HS-27A (cell line): Measurements from ENCODE around the gene CCT8L2.
"Not testable (repeated sequence)": the region's sequence is repeated elsewhere in the genome, so short reads cannot be mapped to it uniquely, and the experiment has no call there.

ENCODE experiments used
- DNase-seq: peaks from one replicate; pipeline ENCODE4 v3.0.0-alpha.2; 2012; ENCODE audit warnings: low read depth, missing footprints

Gene CCT8L2, protein sequence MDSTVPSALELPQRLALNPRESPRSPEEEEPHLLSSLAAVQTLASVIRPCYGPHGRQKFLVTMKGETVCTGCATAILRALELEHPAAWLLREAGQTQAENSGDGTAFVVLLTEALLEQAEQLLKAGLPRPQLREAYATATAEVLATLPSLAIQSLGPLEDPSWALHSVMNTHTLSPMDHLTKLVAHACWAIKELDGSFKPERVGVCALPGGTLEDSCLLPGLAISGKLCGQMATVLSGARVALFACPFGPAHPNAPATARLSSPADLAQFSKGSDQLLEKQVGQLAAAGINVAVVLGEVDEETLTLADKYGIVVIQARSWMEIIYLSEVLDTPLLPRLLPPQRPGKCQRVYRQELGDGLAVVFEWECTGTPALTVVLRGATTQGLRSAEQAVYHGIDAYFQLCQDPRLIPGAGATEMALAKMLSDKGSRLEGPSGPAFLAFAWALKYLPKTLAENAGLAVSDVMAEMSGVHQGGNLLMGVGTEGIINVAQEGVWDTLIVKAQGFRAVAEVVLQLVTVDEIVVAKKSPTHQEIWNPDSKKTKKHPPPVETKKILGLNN

DNA sequence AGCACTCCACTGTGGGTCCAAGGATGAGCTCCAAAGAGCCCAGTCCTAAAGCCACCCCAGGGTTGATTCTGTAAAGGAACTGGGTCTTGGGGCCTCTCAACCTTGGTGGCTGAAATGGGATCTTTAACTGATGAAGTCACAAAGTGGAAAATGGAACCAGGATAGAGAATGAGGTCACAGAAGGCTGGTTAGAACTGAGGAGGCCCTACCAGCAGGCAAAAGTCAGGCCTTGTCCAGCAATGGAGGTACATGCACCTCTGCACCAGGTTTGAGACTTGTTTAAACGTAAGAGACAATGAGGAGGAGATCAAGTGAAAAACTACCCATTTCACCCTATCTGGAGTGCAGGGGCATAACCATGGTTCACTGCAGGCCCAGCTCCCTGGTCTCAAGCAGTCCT, at the start of gene CCT8L2:
CCT8L2 (minus strand) TSS at position 101 of the 400 bp plus-strand sequence. CDS start 260 bp downstream, outside the sequence.
- DNase-seq, result not testable (repeated sequence)

DNA sequence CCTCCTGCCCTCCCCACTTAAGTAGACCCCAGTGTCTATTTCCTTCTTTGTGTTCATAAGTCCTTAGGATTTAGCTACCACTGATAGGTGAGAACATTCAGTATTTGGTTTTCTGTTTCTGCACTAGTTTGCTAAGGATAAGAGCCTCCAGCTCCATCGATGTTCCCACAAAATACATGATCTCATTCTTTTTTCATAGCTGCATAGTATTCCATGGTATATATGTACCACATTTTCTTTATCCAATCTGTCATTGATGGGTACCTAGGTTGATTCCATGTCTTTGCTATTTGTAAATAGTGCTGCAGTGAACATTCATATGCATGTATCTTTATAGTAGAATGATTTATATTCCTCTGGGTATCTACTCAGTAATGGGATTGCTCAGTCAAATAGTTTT, 42.8 kb upstream of the CCT8L2 start:
- not testable (repeated sequence) for DNase-seq

DNA sequence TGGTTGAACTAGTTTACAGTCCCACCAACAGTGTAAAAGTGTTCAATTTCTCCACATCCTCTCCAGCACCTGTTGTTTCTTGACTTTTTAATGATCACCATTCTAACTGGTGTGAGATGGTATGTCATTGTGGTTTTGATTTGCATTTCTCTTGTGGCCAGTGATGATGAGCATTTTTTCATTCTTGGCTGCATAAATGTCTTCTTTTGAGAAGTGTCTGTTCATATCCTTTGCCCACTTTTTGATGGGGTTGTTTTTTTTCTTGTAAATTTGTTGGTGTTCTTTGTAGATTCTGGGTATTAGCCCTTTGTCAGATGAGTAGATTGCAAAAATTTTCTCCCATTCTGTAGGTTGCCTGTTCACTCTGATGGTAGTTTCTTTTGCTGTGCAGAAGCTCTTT, 41.5 kb upstream of the CCT8L2 start:
- DNase-seq, result not testable (repeated sequence)

DNA sequence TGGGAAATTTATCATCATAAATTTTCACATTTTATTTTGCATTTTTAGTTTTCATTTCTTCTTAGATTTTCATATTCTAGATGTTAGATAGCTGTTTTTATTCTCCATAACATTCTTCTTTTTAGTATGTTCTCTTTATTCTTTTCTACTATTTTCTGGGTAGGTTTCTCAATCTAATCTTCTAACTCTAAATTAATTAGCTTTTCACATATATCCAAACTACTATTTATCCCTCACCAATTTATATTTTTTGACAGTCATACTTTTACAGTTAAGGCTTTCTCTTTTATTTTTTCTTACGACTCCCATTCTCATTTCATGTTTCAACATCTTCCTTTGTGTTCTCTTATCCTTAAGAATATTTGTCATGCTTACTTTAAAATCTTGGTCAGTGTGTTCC, 35.9 kb upstream of the CCT8L2 start:
- not testable (repeated sequence) for DNase-seq

DNA sequence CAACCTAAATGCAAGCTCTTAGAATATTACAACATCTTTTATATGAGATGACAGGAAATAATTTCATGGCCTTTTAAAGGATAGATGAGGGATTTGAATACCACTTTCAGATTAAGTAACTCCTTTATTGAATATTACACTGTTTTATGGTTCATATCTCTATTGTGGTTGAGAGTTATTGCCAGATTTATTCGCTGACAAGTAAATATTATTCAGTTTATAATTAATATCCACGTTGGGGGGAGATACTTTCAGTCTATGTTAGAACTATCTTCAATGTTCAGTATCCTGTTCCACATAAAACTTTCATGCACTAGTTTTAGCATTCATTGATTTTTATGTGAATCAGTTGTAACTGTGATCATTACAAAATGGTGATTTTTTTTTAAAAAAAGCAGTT, 32.4 kb upstream of the CCT8L2 start:
- DNase-seq, result not testable (repeated sequence)

DNA sequence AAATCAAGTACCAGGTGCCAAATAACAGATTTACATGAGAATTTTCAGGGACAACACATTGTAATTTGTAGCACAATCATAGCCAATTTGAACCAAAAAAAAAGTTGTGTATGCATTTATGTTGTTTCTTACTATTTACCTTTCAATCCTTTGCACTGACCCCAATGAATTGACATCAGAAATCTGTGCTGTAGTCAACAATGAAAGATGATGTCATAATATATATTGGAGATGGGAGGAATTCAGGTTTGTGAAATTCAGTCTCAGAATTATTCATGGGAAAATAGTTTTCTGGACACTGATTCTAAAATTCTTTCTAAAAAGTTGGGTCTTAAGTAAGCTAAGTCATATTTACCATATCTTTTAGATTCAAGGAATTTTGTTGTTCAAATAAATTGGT, 31.0 kb upstream of the CCT8L2 start:
- not testable (repeated sequence) for DNase-seq

DNA sequence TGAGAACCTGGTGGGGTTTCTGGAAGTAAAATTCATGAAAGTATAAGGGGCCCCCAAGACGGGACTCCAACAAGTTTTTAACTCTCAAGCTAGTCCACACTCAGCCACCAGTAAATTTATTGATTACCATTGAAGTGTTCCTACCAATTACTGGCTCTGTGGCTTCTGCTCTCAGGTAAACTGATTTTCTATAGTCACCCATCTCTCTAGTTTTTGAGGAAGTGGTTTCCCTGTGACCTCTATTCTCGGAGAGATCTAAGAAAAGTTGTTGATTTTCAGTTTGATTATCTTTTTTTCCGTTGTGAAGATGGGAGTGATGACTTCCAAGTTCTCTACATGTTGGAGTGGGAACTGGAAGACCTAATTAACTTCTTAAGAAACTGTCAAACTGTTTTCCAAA, 24.9 kb upstream of the CCT8L2 start:
- not testable (repeated sequence) for DNase-seq

DNA sequence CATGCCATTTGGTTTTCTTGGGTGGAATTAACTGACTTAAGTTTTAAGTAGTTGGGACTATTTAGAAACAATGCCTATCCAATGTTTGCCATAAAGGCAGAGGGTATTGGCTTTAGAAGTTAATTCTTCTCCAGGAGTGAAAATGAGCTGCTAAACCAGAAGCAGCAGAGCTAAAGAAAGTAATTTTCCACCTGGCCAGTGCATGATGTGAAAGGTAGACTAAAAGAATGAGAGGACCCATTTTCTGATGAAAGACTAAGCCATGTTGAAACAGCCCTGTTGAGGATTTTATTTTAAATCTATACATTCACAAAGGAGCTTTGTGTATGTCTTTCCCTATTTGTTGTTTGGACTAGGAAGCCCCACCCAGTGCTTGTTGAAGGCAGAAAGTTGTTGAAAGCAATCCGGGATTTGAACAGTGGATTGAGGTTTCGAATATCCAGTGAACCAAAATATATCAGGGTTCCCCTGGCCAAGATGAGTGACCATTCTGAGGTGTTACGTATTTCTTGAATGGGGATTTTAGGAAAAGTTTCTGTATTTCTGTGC, 23.9 kb upstream of the CCT8L2 start:
- DNase-seq, result not testable (repeated sequence)

DNA sequence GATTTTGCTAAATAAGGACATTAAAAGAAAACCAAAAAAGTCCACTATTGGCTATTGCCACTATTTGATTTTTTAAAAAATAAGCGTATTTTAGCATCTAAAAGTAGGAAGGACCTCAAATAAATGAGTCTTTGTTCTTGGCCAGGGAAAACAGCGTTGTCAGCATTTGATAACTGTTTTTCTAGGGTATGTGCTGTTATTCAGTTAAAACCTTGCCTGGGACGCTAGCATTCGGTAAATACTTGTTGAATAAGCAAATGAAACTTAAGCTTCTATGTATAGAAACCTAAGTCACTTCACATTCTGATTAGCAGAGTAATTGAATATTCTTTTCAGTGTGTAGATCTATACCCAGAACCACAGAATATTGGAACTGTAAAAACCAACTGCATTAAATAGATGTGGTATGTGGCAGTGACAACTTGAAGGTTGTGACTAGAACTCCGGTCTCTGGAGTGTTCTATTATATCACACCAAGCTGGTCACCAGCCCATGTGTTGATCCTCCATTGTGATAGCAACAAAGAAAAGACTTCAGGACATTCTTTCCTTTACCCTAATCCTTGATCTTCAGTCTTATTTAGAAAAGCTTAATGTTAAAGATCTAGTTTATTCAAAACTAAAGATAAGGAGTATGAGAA, 23.1 kb upstream of the CCT8L2 start:
- not testable (repeated sequence) for DNase-seq

DNA sequence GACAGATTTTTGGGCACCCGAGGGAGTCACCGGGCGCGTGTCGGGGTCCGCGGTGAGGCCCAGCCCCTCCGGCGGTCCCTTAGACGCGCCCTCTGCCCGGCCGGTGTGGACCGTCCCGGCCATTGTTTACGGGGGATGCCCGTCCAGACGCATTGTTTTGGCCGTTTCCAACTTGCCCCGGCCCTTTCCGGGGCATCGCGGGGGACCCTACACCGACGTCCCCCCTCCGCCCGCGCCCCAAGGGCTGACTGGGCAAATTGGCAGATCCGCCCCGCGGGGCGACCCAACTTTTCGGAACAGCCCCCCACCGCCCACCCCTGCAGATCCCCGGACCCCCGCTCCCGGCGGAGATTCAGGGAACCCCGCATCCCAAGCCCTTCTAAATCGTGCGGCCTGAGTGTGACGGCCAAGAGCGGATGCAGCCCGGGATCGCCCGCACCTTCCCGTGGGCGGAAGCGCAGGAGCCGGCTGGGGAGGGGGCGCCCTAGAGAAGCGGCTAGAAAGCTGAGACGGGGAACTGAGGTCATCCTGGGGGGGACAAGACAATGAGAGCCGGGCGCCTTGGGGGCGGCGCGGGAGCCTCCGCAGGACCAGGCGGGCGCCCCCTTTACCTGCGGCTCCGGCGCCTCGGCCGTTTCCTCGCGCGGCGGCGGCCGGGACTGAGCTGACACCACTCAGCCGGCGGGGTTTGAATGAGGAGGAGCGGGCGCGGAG, 17.1 kb upstream of the CCT8L2 start:
- DNase-seq, result no peak

DNA sequence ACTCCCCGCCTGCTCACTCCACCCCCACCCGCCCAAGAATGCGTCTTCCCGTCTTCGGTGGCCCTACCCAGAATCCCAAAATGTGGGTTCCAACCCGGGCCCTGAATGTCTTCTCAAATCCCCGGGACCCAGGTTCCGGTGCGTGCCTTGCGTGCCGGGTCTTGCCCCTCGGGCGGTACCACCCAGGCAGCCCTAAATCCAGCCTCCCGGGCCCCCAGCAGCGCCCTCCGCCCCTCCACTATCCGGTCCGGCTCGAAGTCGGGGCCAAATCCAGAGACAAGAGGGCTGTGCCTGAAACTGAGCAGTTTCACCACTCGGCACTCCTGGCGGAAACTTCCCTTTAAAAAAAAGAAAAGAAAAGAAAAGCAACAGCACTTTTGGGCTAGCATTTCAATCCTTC, 16.3 kb upstream of the CCT8L2 start:
- DNase-seq, result no peak

DNA sequence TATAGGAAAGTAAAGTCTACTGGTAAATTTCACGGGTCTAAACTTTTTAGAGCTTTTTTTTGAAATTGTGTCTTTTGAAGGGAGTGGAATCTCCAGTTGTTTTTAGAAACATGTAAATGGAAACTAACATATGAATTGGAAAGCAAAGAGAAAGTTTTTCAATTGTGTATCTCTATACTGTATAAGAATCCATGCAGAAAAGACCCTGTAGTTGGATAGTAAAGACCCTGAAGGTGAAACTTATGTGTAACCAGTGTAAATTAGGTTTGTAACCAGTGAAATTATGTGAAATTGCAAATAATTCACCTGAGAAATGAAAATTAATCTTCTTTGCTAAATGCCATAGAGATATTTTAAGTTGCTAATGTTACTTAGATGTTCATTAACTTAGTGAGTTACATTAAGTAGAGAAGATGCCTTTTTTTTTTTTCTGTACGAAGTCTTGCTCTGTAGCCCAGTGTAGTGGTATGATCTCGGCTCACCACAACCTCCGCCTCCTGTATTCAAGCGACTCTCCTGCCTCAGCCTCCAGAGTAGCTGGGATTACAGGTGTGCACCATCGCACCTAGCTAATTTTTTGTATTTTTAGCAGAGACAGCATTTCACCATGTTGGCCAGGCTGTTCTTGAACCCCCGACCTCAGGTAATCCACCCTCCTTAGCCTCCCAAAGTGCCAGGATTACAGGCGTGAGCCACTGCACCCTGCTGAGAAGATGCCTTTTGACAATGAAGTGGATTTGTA, 11.8 kb upstream of the CCT8L2 start:
- DNase-seq, result not testable (repeated sequence)

DNA sequence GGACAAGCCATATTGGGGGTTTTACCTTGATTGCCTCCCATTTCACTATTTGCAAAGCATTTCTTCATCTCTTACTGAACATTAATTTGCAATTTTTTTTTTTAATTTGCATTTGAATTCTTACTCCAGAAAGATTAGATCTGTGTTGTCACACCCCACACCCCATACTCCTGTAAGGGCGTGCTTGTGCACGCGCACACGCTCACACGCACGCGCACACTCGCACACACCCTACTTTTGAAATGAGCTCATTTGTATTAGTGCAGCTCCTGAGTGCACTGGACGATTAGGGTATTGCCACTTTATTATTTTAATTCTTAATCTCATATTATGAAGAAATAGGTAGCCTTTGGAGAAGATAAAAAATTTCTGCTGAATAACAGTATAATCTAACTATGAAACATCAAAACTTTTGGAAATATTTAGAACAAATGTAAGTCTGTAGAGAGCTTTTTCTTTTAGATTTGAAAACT, 11.2 kb upstream of the CCT8L2 start:
- DNase-seq, result not testable (repeated sequence)

DNA sequence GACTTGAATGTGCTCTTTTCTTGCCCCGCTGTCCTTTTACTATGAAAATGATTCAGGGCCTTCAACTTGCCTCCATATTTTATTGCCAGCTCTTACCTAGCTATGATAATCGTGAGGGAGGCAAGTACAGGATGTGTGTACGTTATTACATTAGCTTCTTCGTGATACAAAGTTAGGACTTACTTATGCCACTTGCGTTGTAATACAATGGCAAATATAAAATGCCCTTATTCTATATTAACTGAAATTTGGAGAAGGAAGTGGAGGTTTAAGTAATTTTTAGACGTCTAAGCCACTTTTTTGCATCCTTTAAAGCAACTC, 10.8 kb upstream of the CCT8L2 start:
- DNase-seq, result no peak

DNA sequence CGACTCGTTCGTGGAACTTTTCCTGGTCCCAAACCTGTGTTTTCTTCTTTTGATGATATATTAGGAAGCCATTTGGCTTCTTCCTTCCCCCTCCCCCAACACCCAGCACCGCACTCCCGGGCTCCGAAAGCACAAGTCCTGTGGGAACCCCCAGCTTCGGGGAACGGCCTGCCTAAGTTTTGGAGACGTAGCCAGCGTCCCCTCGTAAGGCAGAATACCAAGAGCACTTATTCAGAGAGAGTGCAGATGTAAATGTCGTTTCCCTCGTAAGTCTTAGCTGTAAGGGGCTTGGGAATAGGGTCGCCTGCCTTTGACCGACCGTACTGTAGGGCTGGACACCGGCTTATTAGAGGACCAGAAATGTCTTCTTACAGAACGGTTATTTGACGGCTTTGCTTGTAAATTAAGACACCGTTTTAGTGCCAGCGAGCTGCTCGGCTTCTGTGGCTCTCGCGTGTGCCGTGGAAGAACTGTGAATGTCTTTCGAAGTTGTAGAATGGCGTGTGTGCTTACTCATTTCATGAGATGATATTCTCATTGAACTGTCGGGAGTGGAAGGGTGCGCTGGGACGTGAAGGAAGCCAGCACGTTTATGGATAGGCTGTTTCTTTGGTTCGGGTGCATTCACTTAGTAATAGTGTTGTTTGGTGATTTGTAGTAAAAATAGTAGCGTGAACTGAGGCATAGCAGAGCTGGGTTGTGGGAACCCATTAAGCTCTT, 10.3 kb upstream of the CCT8L2 start:
- DNase-seq, result not testable (repeated sequence)

DNA sequence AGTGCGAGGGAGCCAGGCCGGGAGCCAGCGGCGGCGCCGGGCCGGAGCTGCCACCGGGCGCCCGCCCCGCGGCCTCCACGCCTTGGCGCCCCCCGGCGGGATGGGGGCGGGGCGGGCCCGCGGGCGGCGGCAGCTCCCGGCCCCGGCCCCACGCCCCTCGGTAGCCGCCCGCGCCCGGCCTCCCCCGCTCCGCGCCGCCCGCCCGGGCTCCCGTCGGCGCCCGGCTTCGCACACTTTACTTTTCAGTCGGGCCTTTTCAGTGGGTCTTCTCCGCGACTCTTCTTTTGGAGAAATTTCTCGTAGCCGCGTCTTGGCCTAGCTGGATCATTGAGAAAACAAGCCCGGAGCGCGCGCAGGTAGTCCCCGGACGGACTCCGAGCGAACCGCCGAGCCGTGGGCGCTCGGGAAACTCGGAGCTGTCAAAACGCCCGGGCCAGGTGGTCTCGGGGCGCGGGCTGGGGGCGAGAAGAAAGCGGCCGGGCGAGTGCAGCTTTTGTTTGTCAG, 9.7 kb upstream of the CCT8L2 start:
- DNase-seq, result not testable (repeated sequence)

DNA sequence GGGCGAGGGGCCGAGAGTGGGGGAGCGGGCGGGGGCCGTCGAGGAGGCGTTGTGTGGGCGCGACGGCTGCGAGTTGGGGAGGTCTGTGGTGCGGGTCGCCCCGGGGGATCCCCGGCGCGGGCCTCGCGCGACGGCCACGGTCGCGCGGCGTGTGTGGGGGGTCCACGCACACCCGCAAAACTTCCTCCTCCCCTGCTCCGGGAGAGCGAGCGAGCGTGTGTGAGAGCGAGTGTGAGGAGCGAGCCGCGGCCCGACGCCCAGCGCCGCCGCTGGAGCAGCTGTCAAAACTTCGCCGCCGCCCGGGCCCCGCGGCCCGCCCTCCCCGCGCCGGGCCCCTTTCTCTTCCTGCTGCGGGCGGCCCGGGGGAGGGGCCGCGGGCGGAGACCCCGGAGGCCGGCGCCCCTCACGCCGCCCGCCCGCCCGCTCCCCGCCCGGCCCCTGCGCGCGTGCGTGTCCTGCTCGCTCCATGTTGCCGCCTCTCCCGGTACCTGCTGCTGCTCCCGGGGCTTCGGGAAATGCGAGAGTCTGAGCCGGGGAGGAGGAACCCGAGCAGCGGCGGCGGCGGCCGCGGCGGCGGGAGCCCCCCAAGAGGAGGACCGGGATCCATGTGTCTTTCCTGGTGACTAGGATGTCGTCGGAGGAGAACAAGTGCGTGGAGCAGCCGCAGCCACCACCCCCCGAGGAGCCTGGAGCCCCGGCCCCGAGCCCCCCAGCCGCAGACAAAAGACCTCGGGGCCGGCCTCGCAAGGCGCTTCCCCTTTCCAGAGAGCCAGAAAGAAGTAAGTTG, 9.0 kb upstream of the CCT8L2 start:
- no peak for DNase-seq

DNA sequence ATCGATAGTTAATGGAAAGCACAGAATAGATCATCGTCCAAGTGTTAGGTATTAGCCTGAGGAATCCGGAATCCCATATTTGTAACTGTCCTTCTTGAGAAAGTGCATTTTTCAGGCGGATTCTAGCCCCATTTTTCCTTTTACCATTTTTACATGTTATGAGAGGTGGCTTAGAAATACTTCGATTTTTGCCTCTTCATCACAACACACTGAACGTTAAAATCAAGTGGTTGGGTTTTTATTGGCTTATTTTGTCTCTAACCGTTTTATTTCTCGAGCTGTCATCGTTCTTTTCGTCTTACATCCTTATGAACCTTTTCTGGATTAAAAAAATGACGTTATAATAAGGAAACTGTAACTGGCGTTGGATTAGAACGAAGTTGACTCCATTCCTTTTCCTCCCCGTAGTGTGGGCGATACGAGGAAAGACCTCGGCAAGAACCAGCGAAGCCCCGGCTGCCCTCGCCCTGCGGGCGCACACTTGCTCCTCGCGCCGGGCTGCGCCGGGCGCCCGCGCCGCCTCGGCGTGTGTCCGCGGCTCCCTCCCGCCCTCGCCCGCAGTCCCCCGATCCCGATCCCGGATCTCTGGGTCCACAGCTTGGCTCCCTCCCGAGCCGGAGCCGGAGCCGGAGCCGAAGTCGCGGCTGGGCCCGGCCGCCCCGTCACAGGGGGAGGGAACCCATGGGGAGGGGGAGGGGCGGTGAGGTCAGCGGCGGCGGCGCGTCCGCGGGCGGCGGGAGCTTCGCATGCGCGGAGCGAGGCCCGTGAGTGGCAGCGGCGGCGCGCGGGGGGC, 8.2 kb upstream of the CCT8L2 start:
- DNase-seq, result not testable (repeated sequence)

DNA sequence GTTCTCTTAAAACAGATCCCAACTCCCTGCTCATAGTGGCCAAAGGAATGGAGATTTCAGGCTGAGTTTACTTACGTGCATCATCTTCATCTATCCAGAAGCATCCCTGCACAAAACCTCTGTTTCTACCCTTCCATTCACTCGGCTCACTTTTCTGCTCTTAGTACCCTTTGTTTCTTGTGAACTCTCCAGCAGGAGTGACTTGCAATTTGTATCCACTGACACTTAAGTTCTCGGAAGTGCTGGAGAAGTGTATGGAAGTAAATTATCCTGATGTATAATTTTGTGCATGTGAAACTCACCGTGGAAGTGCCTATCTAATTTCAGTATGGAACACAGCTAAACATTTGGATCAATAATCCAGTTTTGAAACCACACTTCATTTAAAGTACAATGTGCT, 7.0 kb upstream of the CCT8L2 start:
- DNase-seq, result not testable (repeated sequence)
